HepG2 (cell line): ENCODE measurements around the gene VSIG2. TPM values are rescaled to one million over a fixed set of nuclear protein-coding genes. Genes with fewer than 3 reads are reported as not detected.

Experiments used
- BHLHE40 ChIP-seq: IDR thresholded peaks from 2 replicates; pipeline ENCODE4 v1.6.1; 2011; ENCODE audit warnings: low read length, improper control_type of control experiment
- CREB3 ChIP-seq: sonication (generic); formaldehyde crosslinking; IDR thresholded peaks from 2 replicates; pipeline ENCODE4 v1.5.0; 2020; ENCODE audit warnings: missing genetic modification reagents
- HOXA5 ChIP-seq: sonication (generic); formaldehyde crosslinking; IDR thresholded peaks from 2 replicates; pipeline ENCODE4 v1.4.0; 2020; ENCODE audit warnings: missing genetic modification reagents
- JUN ChIP-seq: sonication (generic); formaldehyde crosslinking; IDR thresholded peaks from 2 replicates; pipeline ENCODE4 v1.4.0; 2020; ENCODE audit warnings: mild to moderate bottlenecking, missing genetic modification reagents
- KLF6 ChIP-seq: IDR thresholded peaks from 2 replicates; pipeline ENCODE4 v1.8.0; 2016; ENCODE audit warnings: missing biosample characterization, missing genetic modification reagents
- MED1 ChIP-seq: sonication (generic); formaldehyde crosslinking; IDR thresholded peaks from 2 replicates; pipeline ENCODE4 v1.4.0; 2020; ENCODE audit warnings: missing genetic modification reagents
- PITX1 ChIP-seq: sonication (generic); formaldehyde crosslinking; IDR thresholded peaks from 2 replicates; pipeline ENCODE4 v1.5.1; 2020; ENCODE audit warnings: mild to moderate bottlenecking, missing genetic modification reagents
- SNAPC2 ChIP-seq: sonication (generic); formaldehyde crosslinking; IDR thresholded peaks from 2 replicates; pipeline ENCODE4 v1.8.1; 2022; ENCODE audit warnings: mild to moderate bottlenecking, missing genetic modification reagents
- SP2 ChIP-seq: sonication (generic); formaldehyde crosslinking; IDR thresholded peaks from 2 replicates; pipeline ENCODE4 v1.5.1; 2020; ENCODE audit warnings: mild to moderate bottlenecking, missing genetic modification reagents
- U2AF1 ChIP-seq: fragments of 200-400 bp; formaldehyde crosslinking; optimal IDR thresholded peaks from 2 replicates; pipeline ENCODE3; 2017; ENCODE audit warnings: mild to moderate bottlenecking, low read depth, low read length
- ZBTB38 ChIP-seq: sonication (generic); formaldehyde crosslinking; IDR thresholded peaks from 2 replicates; pipeline ENCODE4 v1.5.1; 2020; ENCODE audit warnings: mild to moderate bottlenecking, missing genetic modification reagents
- ZC3H13 ChIP-seq: sonication (generic); formaldehyde crosslinking; IDR thresholded peaks from 2 replicates; pipeline ENCODE4 v1.8.1; 2023; ENCODE audit warnings: mild to moderate bottlenecking, missing genetic modification reagents, moderate library complexity
- ZFAT ChIP-seq: sonication (generic); formaldehyde crosslinking; conservative IDR thresholded peaks from 2 replicates; pipeline ENCODE4 v1.8.1; 2023; ENCODE audit warnings: missing genetic modification reagents, inconsistent platforms
- ZNF180 ChIP-seq: sonication (generic); formaldehyde crosslinking; IDR thresholded peaks from 2 replicates; pipeline ENCODE4 v1.4.0; 2020; ENCODE audit warnings: low read depth, missing genetic modification reagents, borderline replicate concordance
- ZNF251 ChIP-seq: sonication (generic); formaldehyde crosslinking; IDR thresholded peaks from 2 replicates; pipeline ENCODE4 v1.9.0; 2021; ENCODE audit warnings: mild to moderate bottlenecking, missing genetic modification reagents
- ZNF33A ChIP-seq: sonication (generic); formaldehyde crosslinking; IDR thresholded peaks from 2 replicates; pipeline ENCODE4 v1.5.1; 2020; ENCODE audit warnings: missing genetic modification reagents, mild to moderate bottlenecking, moderate library complexity, borderline replicate concordance
- ZNF557 ChIP-seq: sonication (generic); formaldehyde crosslinking; IDR thresholded peaks from 2 replicates; pipeline ENCODE4 v1.4.0; 2020; ENCODE audit warnings: missing genetic modification reagents
- ZNF780A ChIP-seq: sonication (generic); formaldehyde crosslinking; IDR thresholded peaks from 2 replicates; pipeline ENCODE4 v1.8.0; 2022; ENCODE audit warnings: mild to moderate bottlenecking, missing genetic modification reagents, moderate library complexity
- ZSCAN12 ChIP-seq: sonication (generic); formaldehyde crosslinking; IDR thresholded peaks from 2 replicates; pipeline ENCODE4 v1.9.0; 2021; ENCODE audit warnings: mild to moderate bottlenecking, missing genetic modification reagents
- polyA plus RNA-seq, 8 experiments: library from polyadenylated mRNA; depleted of rRNA in 3 of 8; stranded (reverse) in 7 of 8; unstranded in 1 of 8; fragments of >200 nt; fragmentation: Illumina TruSeq in 4 of 8; extraction: Trizol in 4 of 8; gene quantifications; 2 replicates each; pipeline versions ENCODE4 v1.2.1 to v1.2.3, GENCODE V29; 2011 to 2016; ENCODE audit warnings: low read depth in 4 of 8, missing spikeins in 1 of 8, mixed read lengths in 1 of 8; ENCODE audit not compliant: insufficient read depth in 1 of 8
- total RNA-seq, 5 experiments: library from RNA; depleted of rRNA; stranded (reverse); fragments of >200 nt; fragmentation: Illumina TruSeq; extraction: Trizol; gene quantifications; 2 replicates each; pipeline ENCODE4 v1.2.3, GENCODE V29; 2016; ENCODE audit warnings: low read depth in 1 of 5
- TF ChIP-seq, protein P1 (sequence below): sonication (generic); formaldehyde crosslinking; IDR thresholded peaks from 2 replicates; pipeline ENCODE4 v1.4.0; 2020; ENCODE audit warnings: missing genetic modification reagents
- TF ChIP-seq, protein P2 (sequence below): sonication (generic); formaldehyde crosslinking; IDR thresholded peaks from 2 replicates; pipeline ENCODE4 v1.5.1; 2020; ENCODE audit warnings: mild to moderate bottlenecking, missing genetic modification reagents, borderline replicate concordance

The VSIG2 gene
- total and polyA plus RNA-seq, 2 of the 13 experiments (the other 11 are each of a cell fraction or from before 2014, with no cell fraction given): 0.80 to 2.7 TPM

GRCh38 chr11:124800226-124800929 is 48.3 kb upstream of the VSIG2 start, which contains the start of gene MSANTD2 (continued):
- TF ChIP-seq KLF6 (peak; percentile 45; the same call in 1 of the 2 replicates), SP2 (CRISPR knock-in tag) (peak; percentile 65), ZNF33A (CRISPR knock-in tag) (no peak), JUN (peak; percentile 62; the same call in 1 of the 2 replicates), ZC3H13 (CRISPR knock-in tag) (no peak), MED1 (peak; percentile 57), ZBTB38 (CRISPR knock-in tag) (peak; percentile 54), ZNF780A (no peak), HOXA5 (CRISPR knock-in tag) (no peak), CREB3 (no peak), ZSCAN12 (CRISPR knock-in tag) (no peak), ZNF557 (CRISPR knock-in tag) (no peak), SNAPC2 (peak; percentile 59; the same call in 1 of the 2 replicates), U2AF1 (no peak), ZFAT (no peak), PITX1 (CRISPR knock-in tag) (no peak), BHLHE40 (no peak), ZNF251 (CRISPR knock-in tag) (no peak), ZNF180 (no peak)
- TF ChIP-seq, protein P1, sequence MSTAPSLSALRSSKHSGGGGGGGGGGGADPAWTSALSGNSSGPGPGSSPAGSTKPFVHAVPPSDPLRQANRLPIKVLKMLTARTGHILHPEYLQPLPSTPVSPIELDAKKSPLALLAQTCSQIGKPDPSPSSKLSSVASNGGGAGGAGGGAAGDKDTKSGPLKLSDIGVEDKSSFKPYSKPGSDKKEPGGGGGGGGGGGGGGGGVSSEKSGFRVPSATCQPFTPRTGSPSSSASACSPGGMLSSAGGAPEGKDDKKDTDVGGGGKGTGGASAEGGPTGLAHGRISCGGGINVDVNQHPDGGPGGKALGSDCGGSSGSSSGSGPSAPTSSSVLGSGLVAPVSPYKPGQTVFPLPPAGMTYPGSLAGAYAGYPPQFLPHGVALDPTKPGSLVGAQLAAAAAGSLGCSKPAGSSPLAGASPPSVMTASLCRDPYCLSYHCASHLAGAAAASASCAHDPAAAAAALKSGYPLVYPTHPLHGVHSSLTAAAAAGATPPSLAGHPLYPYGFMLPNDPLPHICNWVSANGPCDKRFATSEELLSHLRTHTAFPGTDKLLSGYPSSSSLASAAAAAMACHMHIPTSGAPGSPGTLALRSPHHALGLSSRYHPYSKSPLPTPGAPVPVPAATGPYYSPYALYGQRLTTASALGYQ (CRISPR knock-in tag): peak; percentile 26; the same call in 1 of the 2 replicates
- TF ChIP-seq, protein P2, sequence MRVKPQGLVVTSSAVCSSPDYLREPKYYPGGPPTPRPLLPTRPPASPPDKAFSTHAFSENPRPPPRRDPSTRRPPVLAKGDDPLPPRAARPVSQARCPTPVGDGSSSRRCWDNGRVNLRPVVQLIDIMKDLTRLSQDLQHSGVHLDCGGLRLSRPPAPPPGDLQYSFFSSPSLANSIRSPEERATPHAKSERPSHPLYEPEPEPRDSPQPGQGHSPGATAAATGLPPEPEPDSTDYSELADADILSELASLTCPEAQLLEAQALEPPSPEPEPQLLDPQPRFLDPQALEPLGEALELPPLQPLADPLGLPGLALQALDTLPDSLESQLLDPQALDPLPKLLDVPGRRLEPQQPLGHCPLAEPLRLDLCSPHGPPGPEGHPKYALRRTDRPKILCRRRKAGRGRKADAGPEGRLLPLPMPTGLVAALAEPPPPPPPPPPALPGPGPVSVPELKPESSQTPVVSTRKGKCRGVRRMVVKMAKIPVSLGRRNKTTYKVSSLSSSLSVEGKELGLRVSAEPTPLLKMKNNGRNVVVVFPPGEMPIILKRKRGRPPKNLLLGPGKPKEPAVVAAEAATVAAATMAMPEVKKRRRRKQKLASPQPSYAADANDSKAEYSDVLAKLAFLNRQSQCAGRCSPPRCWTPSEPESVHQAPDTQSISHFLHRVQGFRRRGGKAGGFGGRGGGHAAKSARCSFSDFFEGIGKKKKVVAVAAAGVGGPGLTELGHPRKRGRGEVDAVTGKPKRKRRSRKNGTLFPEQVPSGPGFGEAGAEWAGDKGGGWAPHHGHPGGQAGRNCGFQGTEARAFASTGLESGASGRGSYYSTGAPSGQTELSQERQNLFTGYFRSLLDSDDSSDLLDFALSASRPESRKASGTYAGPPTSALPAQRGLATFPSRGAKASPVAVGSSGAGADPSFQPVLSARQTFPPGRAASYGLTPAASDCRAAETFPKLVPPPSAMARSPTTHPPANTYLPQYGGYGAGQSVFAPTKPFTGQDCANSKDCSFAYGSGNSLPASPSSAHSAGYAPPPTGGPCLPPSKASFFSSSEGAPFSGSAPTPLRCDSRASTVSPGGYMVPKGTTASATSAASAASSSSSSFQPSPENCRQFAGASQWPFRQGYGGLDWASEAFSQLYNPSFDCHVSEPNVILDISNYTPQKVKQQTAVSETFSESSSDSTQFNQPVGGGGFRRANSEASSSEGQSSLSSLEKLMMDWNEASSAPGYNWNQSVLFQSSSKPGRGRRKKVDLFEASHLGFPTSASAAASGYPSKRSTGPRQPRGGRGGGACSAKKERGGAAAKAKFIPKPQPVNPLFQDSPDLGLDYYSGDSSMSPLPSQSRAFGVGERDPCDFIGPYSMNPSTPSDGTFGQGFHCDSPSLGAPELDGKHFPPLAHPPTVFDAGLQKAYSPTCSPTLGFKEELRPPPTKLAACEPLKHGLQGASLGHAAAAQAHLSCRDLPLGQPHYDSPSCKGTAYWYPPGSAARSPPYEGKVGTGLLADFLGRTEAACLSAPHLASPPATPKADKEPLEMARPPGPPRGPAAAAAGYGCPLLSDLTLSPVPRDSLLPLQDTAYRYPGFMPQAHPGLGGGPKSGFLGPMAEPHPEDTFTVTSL (CRISPR knock-in tag): no peak
